GM20000 (cell line): ENCODE results near the gene MRPS12.
A peak's percentile ranks its signal among the peaks of the same experiment; 100 is the strongest.

ENCODE experiments used
- DNase-seq: peaks from one replicate; pipeline ENCODE4 v3.0.0; 2012; ENCODE audit warnings: low spot score
- CTCF ChIP-seq: IDR thresholded peaks from 2 replicates; pipeline ENCODE4 v1.5.1; 2012; ENCODE audit warnings: mild to moderate bottlenecking, control low read depth; ENCODE audit errors: extremely low read depth, missing control alignments

Gene MRPS12

DNA sequence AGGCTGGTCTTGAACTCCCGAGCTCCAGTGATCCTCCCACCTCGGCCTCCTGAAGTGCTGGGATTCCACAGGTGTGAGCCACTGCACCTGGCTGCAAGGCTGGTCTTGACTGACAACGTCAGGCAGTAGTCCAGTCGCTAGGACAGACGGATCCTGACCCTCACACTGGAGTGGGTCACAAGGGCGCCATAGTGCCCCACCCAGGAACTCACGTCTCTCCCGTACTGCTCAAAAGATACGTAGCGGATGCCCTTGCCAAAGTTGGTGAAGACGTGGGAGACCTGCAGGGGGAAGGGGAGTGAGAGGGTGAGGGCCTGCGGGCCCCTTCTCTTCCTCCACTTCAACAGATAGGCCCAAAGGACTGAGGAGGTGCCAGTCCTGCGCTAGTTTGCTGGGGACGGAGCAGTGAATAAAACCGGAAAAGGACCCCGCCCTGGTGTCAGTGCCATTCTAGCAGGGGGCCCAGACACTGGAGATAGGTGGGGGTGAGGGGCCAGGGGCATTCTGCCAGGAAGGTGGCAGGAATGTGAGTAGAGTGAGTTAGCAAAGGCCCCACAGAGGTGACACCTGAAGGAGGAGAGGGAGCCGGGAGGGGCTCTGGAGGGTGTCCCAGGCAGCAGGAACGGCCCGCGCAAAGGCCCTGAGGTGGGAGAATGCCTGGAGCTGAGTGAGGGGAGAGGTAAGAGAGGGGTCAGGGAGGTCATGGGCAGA lies 11.9 kb downstream of the MRPS12 start:
- no peak for TF ChIP-seq CTCF
- DNase-seq, result no peak

GRCh38 chr19:38944981-38945506 lies 14.3 kb downstream of the MRPS12 start:
- no peak for DNase-seq
- TF ChIP-seq CTCF, result no peak

DNA sequence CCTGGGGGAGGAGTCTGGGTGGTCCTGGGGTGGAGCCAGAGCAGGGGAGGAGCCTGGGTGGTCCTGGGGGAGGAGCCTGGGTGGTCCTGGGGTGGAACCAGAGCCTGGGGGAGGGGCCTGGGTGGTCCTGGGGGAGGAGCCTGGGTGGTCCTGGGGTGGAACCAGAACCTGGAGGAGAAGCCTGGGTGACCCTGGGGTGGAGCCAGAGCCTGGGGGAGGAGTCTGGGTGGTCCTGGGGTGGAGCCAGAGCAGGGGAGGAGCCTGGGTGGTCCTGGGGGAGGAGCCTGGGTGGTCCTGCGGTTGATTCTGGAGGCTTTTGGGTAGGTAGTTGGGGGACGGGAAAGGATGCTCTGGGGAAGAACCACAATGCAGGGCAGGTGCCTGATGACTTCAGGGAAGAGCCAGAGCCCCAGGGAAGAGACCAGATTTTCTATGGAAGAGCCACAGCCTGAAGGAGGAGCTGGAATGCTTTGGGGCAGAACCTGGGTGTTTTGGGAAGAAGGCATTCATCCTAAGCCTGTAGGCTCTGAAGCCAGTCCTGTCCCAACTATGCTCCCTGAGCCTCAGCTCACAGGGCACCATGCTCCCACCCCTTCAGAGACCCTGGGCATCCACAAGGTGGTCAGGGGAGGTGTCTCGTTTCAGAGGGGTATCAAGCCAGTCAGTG lies 15.0 kb downstream of the MRPS12 start:
- TF ChIP-seq CTCF, result no peak
- no peak for DNase-seq

DNA sequence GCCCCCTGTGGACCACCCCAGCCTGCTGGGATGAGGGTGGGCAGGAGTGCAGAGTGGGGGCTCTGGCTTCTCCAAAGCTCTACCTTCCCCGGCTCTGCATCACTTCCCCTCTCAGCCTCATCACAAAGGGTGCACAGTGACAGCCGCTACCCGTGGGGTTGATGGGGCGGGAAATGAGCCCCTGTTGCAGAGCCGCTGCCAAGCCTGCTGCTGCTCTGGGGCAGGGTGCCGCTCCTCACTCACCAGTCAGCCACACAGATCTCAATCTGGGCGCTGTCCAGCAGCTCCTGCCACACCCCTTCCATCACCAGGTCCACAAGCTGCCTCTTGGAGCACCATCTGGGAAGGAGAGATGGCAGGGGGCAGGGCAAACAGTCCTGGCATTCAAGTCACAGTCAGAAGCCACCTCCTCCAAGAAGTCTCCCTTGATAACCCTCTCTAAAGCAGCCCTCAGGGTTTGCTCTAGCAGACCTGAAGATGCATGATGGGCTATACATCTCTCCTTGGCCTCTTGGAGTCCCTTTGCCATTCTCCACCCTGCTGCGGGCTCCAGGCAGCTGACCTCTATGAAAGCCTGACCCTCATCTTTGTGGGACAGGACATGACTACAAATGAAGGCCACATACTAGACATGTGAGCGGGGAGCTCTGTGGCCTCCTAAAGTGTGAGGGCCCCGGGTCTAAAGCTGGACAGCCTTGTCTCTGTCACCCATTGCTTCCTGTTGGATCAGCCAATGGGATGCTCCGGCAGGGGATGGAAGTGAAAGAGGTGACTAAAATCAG lies 15.7 kb downstream of the MRPS12 start:
- TF ChIP-seq CTCF, result no peak
- DNase-seq, result no peak

DNA sequence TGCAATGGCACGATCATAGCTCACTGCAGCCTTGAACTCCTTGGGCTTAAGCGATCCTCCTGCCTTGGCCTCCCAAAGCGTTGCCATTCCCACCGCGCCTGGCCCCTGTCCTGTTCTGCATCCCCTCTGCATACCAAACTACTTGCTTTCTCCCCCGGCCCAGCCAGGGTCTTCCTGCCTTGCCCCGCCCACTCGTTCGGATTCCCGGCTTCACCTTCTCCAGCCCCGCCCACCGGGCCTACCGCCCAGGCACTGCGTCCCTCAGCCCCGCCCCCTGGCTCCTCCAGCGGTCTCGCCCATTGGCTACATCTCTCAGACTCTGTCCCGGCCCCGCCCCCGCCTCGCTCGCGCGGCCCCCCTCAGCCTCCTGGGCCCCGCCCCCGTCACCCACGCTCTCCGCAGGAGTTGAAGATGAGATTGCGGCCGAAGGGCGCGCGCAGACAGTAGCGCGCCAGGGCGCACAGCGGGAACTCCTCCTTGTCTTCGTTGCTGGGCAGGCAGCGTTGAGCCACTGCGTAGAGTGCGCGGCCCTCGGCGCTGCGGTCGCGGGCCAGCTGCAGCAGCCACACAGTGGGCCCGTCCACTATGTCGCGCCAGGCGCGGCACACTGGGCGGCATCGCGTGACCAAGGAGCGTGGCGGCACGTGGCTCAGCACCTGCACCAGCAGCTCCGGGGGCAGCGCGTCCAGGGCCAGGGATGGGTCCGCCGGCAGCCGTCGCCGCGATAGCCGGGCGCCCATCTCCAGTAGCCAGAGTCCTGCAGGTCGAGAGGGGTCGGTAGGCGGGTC lies 19.0 kb downstream of the MRPS12 start:
- TF ChIP-seq CTCF, result no peak
- DNase-seq, result peak; percentile 92

DNA sequence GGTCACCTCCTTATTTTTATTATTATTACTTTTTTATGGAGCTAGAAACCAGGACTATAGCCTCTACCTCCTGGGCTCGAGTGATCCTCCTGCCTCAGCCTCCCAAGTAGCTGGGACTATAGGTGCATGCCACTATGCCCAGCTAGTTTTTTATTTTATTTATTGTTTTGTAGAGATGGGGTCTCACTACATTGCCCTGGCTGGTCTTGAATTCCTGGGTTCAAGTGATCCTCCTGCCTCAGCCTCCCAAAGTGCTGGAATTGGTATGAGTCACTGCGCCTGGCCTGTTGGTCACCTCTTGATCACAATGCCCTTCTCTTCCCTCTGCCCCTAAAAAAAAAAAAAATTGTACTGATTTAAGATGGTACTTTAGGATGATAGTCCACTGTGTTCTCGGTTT lies 20.4 kb downstream of the MRPS12 start:
- no peak for TF ChIP-seq CTCF

More for the DNA sequence above, 20.4 kb downstream of the MRPS12 start:
- no peak for DNase-seq
